Astrocyte (in vitro differentiated cells and primary cell): ENCODE data around the gene CSMD2.

Experiments
- CTCF ChIP-seq: IDR thresholded peaks from 2 replicates; pipeline ENCODE4 v1.5.1; 2011; ENCODE audit warnings: low read depth, mild to moderate bottlenecking, inconsistent platforms, low read length, moderate library complexity; ENCODE audit not compliant: insufficient read depth
- EZH2 ChIP-seq: IDR thresholded peaks from 2 replicates; pipeline ENCODE4 v1.6.1; 2012; ENCODE audit warnings: mild to moderate bottlenecking, low read length, inconsistent platforms; ENCODE audit not compliant: insufficient read depth

DNA sequence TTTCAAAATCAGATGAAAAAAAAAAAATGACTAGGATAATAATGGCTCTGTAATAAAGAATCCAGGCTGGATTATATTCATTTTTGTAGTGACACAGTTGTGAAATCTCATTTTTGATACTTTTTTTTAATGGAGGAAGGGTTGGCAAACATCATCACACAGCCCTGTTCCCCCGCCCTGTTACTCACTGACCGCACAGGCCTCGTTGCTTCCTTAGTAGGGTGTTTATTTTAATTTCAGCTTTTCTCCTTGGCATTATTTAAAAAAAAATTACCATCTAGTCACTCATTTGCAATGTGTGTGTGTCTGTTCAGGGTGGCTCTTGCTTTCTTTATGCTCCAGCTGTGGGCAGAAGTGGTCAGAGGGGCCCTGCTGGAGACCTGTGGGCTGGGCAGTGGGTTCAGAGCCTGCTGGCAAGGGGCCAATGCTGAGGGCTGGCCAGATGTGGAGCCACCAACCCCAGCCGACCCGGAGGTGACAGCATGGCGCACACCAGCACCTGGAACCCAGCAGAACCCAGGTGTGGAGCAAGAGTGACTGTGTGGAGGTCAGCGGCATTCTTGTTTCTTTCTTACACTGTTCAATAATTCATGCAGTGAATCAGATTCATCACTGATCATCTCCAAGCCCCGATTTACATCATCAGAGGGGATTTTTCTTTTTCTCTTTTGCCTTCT lies 648.0 kb downstream of the CSMD2 start:
- TF ChIP-seq EZH2 (no peak), CTCF (no peak)
